CD14-positive monocyte (primary cell): ENCODE measurements around the gene MNDA. TPM values are rescaled to one million over a fixed set of nuclear protein-coding genes. Genes with fewer than 3 reads are reported as not detected.

Source experiments
- DNase-seq, 3 donors: peaks; one replicate each; pipeline ENCODE4 v3.0.0-alpha.2; 2011 to 2022
- H2AFZ ChIP-seq: 2 replicates; pipeline ENCODE4 v1.6.0; 2012; ENCODE audit warnings: mild to moderate bottlenecking, low read depth, low read length, inconsistent platforms; ENCODE audit not compliant: insufficient read depth, poor library complexity, severe bottlenecking
- H3K27ac ChIP-seq, 2 donors: 1 replicate in 1 of 2; 2 replicates in 1 of 2; pipeline ENCODE4 v1.5.1; 2012 to 2013; ENCODE audit warnings: low read length in 2 of 2, control low read depth in 1 of 2, inconsistent platforms in 1 of 2, low read depth in 1 of 2, mild to moderate bottlenecking in 1 of 2
- H3K27me3 ChIP-seq, 2 donors: one replicate each; pipeline versions ENCODE4 v1.6.0 to v1.6.1; 2011 to 2013; ENCODE audit warnings: low read length in 2 of 2; ENCODE audit not compliant: control insufficient read depth in 2 of 2, insufficient read depth in 2 of 2
- H3K36me3 ChIP-seq, 2 donors: replicated peaks in 1 of 2; 1 replicate in 1 of 2; 2 replicates in 1 of 2; pipeline versions ENCODE4 v1.5.1 to v1.6.1; 2012 to 2013; ENCODE audit warnings: low read length in 2 of 2, control low read depth in 1 of 2, inconsistent platforms in 1 of 2, mild to moderate bottlenecking in 1 of 2; ENCODE audit not compliant: insufficient read depth in 2 of 2, control insufficient read depth in 1 of 2
- H3K4me1 ChIP-seq, 2 donors: 1 replicate in 1 of 2; 2 replicates in 1 of 2; pipeline versions ENCODE4 v1.5.1 to v1.6.1; 2012 to 2013; ENCODE audit warnings: low read length in 2 of 2, control low read depth in 1 of 2, inconsistent platforms in 1 of 2, mild to moderate bottlenecking in 1 of 2, moderate library complexity in 1 of 2; ENCODE audit not compliant: insufficient read depth in 2 of 2, control insufficient read depth in 1 of 2
- H3K4me2 ChIP-seq: replicated peaks from 2 replicates; pipeline ENCODE3; 2012; ENCODE audit warnings: low read length, moderate library complexity, mild to moderate bottlenecking; ENCODE audit not compliant: poor library complexity, severe bottlenecking; ENCODE audit errors: extremely low read depth
- H3K4me3 ChIP-seq, 3 experiments: fragments of 200-600 bp in 1 of 3; sonication (generic) in 1 of 3; replicated peaks in 1 of 3; 1 replicate in 2 of 3; 2 replicates in 1 of 3; pipeline ENCODE4 v1.5.1; 2011 to 2013; ENCODE audit warnings: low read length in 3 of 3, mild to moderate bottlenecking in 3 of 3, control low read depth in 2 of 3, low read depth in 2 of 3, inconsistent platforms in 1 of 3, moderate library complexity in 1 of 3
- H3K79me2 ChIP-seq: 2 replicates; pipeline ENCODE4 v1.6.0; 2012; ENCODE audit warnings: mild to moderate bottlenecking, control low read depth, inconsistent platforms, low read length, moderate library complexity; ENCODE audit not compliant: insufficient read depth
- H3K9ac ChIP-seq: 2 replicates; pipeline ENCODE4 v1.6.0; 2017; ENCODE audit warnings: low read length, mild to moderate bottlenecking; ENCODE audit not compliant: insufficient read depth, poor library complexity, severe bottlenecking
- H3K9me3 ChIP-seq, 2 donors: replicated peaks in 1 of 2; 1 replicate in 1 of 2; 2 replicates in 1 of 2; pipeline versions ENCODE4 v1.5.1 to v1.6.1; 2012 to 2013; ENCODE audit warnings: low read length in 2 of 2, control low read depth in 1 of 2; ENCODE audit not compliant: control insufficient read depth in 1 of 2, insufficient read depth in 1 of 2
- H4K20me1 ChIP-seq: 2 replicates; pipeline ENCODE4 v1.6.0; 2012; ENCODE audit warnings: mild to moderate bottlenecking, low read length, control low read depth, moderate library complexity; ENCODE audit not compliant: insufficient read depth
- H3K27ac Mint-ChIP-seq, 7 donors: one replicate each; pipeline ENCODE4 v1.8.0; 2020; ENCODE audit warnings: mild to moderate bottlenecking in 7 of 7, mixed read lengths in 7 of 7, moderate library complexity in 6 of 7, inconsistent platforms in 2 of 7
- H3K27me3 Mint-ChIP-seq, 3 donors: one replicate each; pipeline ENCODE4 v1.8.0; 2021 to 2022; ENCODE audit warnings: low read depth in 3 of 3, mild to moderate bottlenecking in 3 of 3, mixed read lengths in 3 of 3, moderate library complexity in 3 of 3, inconsistent platforms in 1 of 3
- H3K36me3 Mint-ChIP-seq, 2 donors: one replicate each; pipeline ENCODE4 v1.8.0; 2020; ENCODE audit warnings: mixed read lengths in 2 of 2, inconsistent platforms in 1 of 2, mild to moderate bottlenecking in 1 of 2
- H3K4me1 Mint-ChIP-seq: one replicate; pipeline ENCODE4 v1.8.0; 2020; ENCODE audit warnings: mild to moderate bottlenecking, mixed read lengths
- H3K4me3 Mint-ChIP-seq, 2 donors: one replicate each; pipeline ENCODE4 v1.8.0; 2020; ENCODE audit warnings: mild to moderate bottlenecking in 2 of 2, mixed read lengths in 2 of 2, moderate library complexity in 1 of 2
- H3K9me3 Mint-ChIP-seq, 7 donors: one replicate each; pipeline ENCODE4 v1.8.0; 2020 to 2022; ENCODE audit warnings: mixed read lengths in 7 of 7, mild to moderate bottlenecking in 6 of 7, moderate library complexity in 6 of 7, inconsistent platforms in 2 of 7
- CTCF ChIP-seq: fragments of 200-600 bp; IDR thresholded peaks from one replicate; pipeline ENCODE4 v1.8.0; 2022; ENCODE audit warnings: antibody characterized with exemption, mild to moderate bottlenecking
- WGBS: methylation state at CpG from one replicate; pipeline ENCODE4 v1.1.5; 2013; ENCODE audit warnings: missing lambda C conversion rate; ENCODE audit not compliant: insufficient coverage; 5-methylcytosine and 5-hydroxymethylcytosine counted together
- intact Hi-C, 2 donors: fragments of 100-400 bp; cut with micrococcal nuclease; formaldehyde crosslinking; loops; one replicate each; pipeline versions ENCODE4 v1.15.0 to v1.15.1; 2023
- polyA plus RNA-seq, 3 donors: library from polyadenylated mRNA; depleted of rRNA in 1 of 3; unstranded in 2 of 3; stranded (reverse) in 1 of 3; fragments of 300-500 nt in 2 of 3; fragments of >200 nt in 1 of 3; fragmentation: Illumina TruSeq in 2 of 3; gene quantifications; 1 replicate in 2 of 3; 2 replicates in 1 of 3; pipeline ENCODE4 v1.2.3, GENCODE V29; 2012 to 2021

MNDA gene
- polyA plus RNA-seq, 3 donors: 365 to 1,917 (median 1,418) TPM

DNA sequence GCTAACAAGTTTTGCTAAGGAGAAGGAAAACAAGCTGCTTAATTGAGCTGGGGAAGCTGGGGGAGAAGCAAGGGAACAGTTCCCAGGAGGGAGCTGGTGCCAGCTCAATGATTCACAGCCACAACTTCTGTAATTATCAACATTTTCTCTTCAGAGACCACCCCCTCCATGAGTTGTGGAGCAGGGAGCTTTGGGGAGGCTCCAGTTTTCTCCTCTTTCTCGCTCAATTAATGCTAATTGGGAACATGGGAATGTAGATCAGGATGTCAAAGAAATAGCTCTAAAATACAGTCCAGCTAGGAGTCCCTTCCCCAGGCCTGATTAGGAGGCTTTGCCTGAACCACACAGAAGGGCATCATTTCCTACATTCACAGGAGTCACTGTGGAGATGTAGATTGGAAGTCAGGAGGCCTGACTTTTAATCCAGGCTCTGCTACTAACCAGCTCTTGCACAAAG is 12.1 kb upstream of the MNDA start:
- peak overlapping the region; percentile 56 for H3K4me2 ChIP-seq
- H3K4me3 ChIP-seq: peak overlapping the region in 1 of 3 experiments; percentile 41
- no peaks in the 10 kb centered on the region for H4K20me1 ChIP-seq
- peaks cover 55 to 59% of the 10 kb centered on the region in 2 donors for H3K4me1 ChIP-seq
- Mint-ChIP-seq H3K36me3 (peaks cover 11 to 12% of the 10 kb centered on the region in 2 donors), H3K27ac (peak overlapping the region; percentile 84 to 95 (median 92)), H3K9me3 (peaks cover 0 to under 1% (median 0%) of the 10 kb centered on the region in 7 donors), H3K27me3 (no peaks in the 10 kb centered on the region), H3K4me3 (peak overlapping the region in 1 of 2 donors; percentile 82), H3K4me1 (peaks cover 67% of the 10 kb centered on the region)
- H3K9ac ChIP-seq: peak overlapping the region; percentile 22
- peak in 2 of 3 donors; percentile 36 to 57 for DNase-seq
- H3K36me3 ChIP-seq: no peaks in the 10 kb centered on the region
- no peaks in the 10 kb centered on the region for H3K9me3 ChIP-seq
- intact Hi-C loops: no loop called here
- H3K27ac ChIP-seq: peak overlapping the region; percentile 50 to 83
- no CpG with 5 or more reads among the region's 1 CpG for WGBS
- peaks cover 42% of the 10 kb centered on the region for H3K79me2 ChIP-seq
- no peak for TF ChIP-seq CTCF
- H3K27me3 ChIP-seq: no peaks in the 10 kb centered on the region
- H2AFZ ChIP-seq: no peak overlapping the region

GRCh38 chr1:158819461-158820443 is 11.4 kb upstream of the MNDA start:
- peaks cover 48 to 52% of the 10 kb centered on the region in 2 donors for H3K4me1 ChIP-seq
- H3K4me3 ChIP-seq: peak overlapping the region in 1 of 3 experiments; percentile 41
- H2AFZ ChIP-seq: no peak overlapping the region
- no peaks in the 10 kb centered on the region for H4K20me1 ChIP-seq
- peak overlapping the region; percentile 22 for H3K9ac ChIP-seq
- peaks cover 35% of the 10 kb centered on the region for H3K79me2 ChIP-seq
- TF ChIP-seq CTCF: no peak
- Mint-ChIP-seq H3K27me3 (no peaks in the 10 kb centered on the region), H3K9me3 (peaks cover 0 to 2% (median 0%) of the 10 kb centered on the region in 7 donors), H3K4me1 (peaks cover 67% of the 10 kb centered on the region), H3K27ac (peak overlapping the region; percentile 84 to 95 (median 92)), H3K4me3 (peak overlapping the region in 1 of 2 donors; percentile 82), H3K36me3 (peaks cover 15 to 19% of the 10 kb centered on the region in 2 donors)
- H3K36me3 ChIP-seq: no peaks in the 10 kb centered on the region
- no peaks in the 10 kb centered on the region for H3K9me3 ChIP-seq
- no peaks in the 10 kb centered on the region for H3K27me3 ChIP-seq
- peak; percentile 25 to 59 (median 44) for DNase-seq
- intact Hi-C loops: loop anchor here in 1 of 2 donors (10.0 kb wide), 1 partner anchor 245 kb away; no protein-coding TSS in a partner anchor
- H3K4me2 ChIP-seq: peak overlapping the region; percentile 56
- WGBS: 95% methylated on average over 3 of the region's 7 CpGs
- peak overlapping the region; percentile 50 to 83 for H3K27ac ChIP-seq
